T-helper 2 cell treated with Interferon-gamma antibody and Interleukin-4, amounts not matched to agents 100 ng/mL and 5 ng/mL, for 36 hours (primary cell): ENCODE results near the gene PDCD5. TPM values are rescaled to one million over a fixed set of nuclear protein-coding genes. Genes with fewer than 3 reads are reported as not detected.

Experiments used
- intact Hi-C: fragments of 100-400 bp; cut with micrococcal nuclease; formaldehyde crosslinking; loops from one replicate; pipeline ENCODE4 v1.15.1; 2023
- total RNA-seq: library from RNA; stranded (reverse); gene quantifications from 2 replicates; pipeline ENCODE4 v1.2.3, GENCODE V29; 2022

The PDCD5 gene
- total RNA-seq, 1 donor from 2014 or later, result 104 TPM

DNA sequence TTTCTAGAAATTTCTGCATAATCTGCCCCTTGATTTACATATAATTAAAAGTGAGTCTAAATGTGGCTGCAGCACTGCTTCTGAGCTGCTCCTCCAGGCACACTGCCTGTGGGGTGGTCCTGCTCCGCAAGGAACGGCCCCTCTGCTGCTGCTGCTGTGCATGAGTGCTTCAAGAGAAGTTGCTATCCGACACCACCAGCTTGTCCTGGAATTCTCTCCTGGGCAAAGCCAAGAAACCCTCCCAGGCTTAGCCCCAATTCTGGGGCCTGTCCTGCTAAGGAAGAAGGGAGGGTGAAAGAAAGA, 7.5 kb upstream of the PDCD5 start:
- intact Hi-C loops, result loop anchor here (10.0 kb wide), 1 partner anchor 109 kb away; no protein-coding TSS in a partner anchor

DNA sequence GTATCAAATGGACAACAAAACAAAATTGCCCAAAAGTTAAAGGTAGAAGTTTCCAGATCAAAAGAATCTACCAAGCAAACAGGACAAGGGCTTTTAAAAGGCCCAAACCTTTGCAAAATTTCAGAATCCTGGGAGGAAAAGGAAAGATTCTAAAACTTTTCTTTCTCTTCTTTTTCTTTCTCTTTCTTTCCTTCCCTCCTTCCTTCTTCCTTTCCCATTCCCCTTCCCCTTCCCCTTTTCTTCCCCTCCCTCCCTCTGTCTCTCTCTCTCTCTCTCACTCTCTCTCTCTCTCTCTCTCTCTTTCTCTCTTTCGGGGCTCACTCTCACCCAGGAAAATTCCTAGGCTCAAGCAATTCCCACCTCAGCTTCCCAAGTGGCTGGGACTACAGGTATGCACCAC, 4.2 kb upstream of the PDCD5 start:
- intact Hi-C loops, result loop anchor here (10.0 kb wide), 1 partner anchor 112 kb away; no protein-coding TSS in a partner anchor

DNA sequence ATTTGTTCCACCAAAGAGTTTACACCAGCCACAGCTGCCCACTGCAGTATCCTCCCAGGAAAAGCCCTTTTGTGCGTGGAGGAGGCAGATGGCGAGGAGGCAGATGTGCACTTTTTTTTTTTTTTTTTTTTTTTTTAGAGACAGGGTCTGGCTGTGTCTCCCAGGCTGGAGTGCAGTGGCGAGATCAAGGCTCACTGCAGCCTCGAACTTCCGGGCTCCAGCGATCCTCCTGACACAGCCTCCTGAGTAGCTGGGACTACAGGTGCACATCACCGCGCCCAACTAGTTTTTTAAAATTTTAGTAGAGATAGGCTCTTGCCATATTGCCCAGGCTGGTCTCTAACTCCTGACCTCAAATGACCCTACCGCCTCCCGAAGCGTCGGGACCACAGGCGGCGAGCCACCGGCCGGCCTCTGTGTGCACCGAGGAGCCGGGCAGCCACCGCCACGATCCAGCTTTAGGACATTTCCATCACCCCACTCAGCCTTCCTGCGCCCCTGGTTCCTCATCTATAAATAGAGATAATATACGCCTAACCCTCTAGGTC, 563 bp upstream of the PDCD5 start:
- intact Hi-C loops, result loop anchor here (2.0 to 10.0 kb wide), 5 partner anchors 112 to 792 kb away; partner anchors contain the start of genes CEBPG, FAAP24 and NUDT19

DNA sequence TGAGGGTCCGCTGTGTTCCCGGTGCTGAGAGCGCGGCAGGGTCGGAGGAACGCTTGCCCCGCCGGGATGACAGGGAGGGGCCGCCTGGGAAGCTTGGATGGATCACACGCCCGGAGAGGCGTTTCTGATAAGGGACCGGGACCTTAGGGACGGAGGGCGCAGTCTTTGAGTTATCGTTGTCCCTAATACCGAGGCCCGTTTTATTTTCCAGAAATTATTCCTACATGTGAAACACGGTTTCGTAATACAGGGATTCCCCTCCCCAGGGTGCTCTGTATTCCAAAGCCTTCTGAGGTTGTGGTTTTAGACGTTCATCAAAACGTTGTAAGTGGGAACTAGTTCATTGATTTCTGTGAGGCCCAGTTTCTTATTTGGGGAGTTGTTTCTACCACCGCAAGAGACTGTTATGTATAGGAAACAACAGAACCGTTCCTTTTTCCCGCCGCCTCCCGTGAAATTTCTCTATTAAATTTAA, 752 bp downstream of the PDCD5 start:
- intact Hi-C loops, result loop anchor here (1.0 to 10.0 kb wide), 7 partner anchors 94 to 791 kb away; partner anchors contain the start of genes ANKRD27, CEBPG, DPY19L3 and FAAP24

DNA sequence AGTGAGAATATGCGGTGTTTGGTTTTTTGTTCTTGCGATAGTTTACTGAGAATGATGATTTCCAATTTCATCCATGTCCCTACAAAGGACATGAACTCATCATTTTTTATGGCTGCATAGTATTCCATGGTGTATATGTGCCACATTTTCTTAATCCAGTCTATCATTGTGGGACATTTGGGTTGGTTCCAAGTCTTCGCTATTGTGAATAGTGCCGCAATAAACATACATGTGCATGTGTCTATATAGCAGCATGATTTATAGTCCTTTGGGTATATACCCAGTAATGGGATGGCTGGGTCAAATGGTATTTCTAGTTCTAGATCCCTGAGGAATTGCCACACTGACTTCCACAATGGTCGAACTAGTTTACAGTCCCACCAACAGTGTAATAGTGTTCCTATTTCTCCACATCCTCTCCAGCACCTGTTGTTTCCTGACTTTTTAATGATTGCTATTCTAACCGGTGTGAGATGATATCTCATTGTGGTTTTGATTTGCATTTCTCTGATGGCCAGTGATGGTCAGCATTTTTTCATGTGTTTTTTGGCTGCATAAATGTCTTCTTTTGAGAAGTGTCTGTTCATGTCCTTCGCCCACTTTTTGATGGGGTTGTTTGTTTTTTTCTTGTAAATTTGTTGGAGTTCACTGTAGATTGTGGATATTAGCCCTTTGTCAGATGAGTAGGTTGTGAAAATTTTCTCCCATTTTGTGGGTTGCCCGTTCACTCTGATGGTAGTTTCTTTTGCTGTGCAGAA, 6.9 kb downstream of the PDCD5 start:
- intact Hi-C loops, result loop anchor here (10.0 kb wide), 1 partner anchor 587 kb away; no protein-coding TSS in a partner anchor

DNA sequence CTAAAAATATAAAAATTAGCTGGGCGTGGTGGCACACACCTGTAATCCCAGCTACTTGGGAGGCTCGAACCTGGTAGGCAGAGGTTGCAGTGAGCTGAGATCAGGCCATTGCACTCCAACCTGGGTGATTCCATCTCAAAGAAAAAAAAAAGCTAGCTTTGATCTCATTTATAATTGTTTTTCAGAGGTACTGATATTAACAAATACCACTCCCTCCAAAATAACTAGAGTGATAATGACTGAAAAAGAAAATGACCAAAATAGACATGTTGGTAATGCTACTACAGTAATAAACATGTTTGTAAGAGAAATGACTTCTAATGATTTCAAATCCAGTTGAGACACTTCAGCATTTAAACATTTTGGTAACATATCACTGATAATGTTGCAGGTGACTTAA, 13.0 kb downstream of the PDCD5 start:
- intact Hi-C loops, result no loop called here

DNA sequence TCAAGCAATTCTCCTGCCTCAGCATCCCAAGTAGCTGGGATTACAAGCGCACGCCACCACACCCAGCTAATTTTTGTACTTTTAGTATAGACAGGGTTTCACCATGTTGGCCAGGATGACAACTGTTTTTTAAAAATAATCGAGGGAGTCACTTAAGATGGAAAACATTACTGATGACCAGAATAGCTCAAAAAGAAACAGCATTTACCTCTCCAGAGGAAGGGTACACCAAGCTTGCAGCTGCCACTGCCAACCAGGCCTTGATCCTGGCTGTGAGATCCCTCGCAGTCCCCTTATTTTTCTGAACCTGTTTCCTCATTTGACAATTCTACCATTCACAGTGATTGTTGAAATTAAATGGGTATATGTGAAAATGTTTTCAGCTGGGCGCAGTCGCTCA, 14.5 kb downstream of the PDCD5 start:
- intact Hi-C loops, result no loop called here

DNA sequence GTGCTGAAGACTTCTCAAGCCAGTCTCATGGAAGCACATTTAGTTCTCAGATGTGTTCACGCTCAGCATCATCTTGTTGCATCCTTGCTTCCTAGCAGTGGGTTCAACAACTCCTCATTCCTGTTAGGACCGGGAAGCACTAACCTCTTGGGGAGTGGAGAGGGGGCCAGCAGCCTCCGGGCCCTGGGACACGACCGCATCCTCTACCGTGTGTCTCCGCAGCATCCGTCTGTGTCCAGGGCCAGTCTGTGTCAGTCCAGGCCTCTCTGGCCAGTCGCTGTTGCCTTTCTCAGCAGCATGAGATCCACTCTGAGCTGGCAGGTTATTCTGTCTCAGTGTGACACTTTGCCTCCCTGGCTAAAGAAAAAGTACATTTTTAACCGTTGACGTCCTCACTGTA, 17.0 kb downstream of the PDCD5 start:
- intact Hi-C loops, result no loop called here

DNA sequence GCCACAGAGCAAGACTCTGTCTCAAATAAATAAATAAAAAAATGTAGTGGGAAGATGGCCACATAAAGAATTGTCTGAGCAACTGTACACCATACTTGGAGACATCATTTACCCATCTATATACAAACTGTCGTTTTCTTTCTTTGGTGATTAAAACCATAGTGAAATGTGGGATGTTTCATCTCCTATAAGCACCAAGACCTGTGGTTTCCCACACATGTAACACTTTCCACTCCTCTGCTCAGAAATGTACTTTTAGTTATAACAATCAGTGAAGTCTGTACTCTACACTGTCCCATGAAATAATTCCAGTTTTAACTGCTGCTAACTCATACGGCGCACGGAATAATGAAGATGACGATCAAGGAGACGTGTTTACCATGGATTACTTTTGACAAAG, 18.3 kb downstream of the PDCD5 start:
- intact Hi-C loops, result no loop called here

DNA sequence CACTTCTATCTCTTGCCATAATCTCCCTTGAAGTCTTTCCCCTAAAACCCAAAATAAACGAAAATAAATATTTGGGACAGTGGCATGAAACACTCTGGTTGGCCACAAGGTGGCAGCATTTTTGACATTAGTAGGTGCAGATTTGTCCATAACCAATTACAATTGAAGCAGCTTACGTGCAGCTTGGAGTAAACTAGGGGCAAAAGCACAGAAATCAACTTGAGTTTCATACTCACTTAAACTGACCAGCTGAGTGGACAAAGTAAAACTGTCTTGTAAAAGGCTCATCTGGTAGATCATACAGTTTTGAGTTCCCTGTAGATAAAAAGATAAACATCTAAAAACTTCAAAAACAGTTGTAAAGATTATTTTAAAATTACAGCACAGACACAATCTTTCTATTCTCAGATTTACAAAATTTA, 18.8 kb downstream of the PDCD5 start:
- intact Hi-C loops, result no loop called here

DNA sequence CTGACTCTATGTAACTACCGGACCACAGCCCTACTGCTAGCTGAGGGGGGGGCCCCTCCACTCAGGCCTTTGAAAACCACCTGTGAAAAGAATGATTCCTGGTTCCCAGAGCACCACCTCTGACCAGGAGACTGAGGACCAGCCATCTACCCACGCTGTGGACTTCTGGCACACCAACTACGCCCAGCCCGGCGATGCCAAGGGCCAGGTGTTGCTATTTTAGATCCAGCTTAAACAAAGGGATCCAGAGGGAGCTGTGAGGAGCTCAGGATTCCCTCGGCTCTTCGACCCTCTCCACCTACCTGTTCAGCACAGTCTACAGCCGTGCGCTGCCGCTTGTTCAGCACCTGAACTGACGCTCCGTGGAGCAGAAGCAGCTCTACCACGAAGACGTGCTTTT, 23.0 kb downstream of the PDCD5 start:
- intact Hi-C loops, result no loop called here

DNA sequence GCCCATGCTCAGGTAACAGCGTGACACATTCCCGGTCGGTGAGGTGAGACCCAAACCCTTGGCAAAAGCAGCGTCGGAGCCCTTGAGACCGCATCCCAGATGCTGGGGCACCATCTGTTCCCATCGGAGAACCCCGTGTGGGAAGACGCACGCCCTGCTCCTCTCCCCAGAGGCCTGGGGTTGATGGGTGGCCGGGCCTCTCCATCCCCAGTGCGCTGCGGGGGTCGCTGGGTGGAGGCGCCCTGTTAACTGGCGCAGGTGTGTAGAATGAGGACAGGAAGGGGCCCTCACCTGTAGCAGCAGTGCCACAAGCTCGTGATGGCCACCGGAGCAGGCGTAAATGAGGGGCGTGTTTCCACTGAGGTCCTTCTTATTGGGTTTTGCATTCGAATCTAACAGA, 24.6 kb downstream of the PDCD5 start:
- intact Hi-C loops, result no loop called here

DNA sequence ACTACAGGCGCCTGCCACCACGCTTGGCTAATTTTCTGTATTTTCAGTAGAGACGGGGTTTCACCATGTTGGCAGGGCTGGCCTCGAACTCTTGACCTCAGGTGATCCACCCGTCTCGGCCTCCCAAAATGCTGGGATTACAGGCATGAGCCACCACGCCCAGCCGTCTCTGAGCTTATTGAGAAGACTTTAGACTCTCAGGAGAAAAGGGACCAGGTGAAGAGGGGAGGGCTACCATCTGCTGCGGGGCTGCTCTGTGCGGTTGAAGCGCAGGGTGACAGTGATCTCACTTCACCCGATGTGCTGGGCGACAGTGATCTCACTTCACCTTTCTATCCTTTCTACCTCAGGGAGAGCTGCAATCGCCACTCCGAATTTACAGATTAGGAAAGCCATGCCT, 25.3 kb downstream of the PDCD5 start:
- intact Hi-C loops, result no loop called here

DNA sequence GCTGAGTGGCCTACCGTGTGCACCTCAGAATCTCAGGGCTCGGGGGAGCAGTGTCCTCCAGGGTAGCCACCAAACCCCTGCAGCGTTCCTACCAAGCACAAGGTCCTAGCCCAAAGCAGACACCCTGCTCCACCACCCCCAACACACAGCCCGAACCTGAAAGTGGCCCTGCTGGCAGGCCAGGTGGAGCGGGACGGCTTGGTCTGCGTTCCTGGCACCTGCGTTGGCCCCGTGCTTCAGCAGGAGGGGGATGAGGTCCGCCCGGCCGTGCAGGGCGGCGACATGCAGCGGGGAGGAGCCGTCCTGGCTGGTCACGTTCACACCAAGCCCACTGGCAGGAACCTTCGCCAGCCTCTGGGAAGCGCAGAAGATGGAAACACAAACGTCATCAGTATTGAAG, 26.5 kb downstream of the PDCD5 start:
- intact Hi-C loops, result no loop called here

DNA sequence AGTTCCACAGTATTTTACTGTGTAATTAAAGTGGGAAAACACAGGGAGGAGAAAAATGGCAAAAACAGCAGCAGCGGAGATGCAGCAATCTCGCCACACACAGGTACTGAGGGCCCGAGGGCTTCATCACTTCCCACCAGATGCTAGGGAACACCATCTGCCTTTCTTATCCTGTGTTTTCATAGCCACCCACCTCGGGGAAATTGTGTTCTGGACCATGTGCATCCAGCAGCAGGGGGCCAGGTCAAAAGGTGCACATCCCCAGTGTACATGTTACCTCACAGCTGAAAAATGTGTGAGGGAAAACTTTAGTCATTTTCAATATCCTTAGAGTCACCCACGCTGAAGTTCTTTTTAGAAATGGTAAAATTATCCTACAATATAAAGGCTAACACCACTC, 30.2 kb downstream of the PDCD5 start:
- intact Hi-C loops, result no loop called here

DNA sequence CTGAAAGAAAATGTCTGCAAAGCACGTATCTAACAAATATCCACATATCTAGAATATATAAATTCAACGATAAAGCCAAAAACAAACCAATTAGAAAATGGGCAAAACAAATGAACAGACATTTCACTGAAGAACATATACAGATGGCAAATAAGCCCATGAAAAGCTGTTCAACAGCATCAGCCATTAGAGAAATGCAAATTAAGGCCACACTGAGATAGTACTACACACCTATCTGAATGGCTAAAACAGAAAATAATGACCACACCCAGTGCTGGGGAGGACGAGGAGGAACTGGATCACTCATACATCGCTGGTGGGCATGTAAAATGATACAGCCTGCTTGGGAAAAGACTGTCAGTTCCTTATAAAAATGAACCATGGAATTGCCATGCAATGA, 32.0 kb downstream of the PDCD5 start:
- intact Hi-C loops, result no loop called here

DNA sequence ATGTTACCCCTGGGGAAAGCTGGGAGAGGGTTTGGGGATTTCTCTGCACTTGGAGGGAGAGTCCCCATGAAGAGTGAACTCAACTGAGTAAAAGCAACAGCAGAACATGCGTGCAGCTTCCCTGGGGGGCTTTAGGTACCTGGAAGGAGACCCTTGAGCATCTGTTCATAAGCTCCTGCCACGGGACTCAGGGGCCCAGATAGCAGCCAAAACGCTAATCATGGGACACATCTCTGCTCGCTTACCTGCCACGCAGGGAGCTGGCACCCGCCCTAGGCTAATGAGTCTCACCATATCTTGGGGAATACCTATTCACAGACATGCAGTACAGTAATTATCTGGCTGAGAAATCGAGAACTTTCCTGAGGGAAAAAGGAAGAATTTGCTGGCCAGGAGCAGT, 33.9 kb downstream of the PDCD5 start:
- intact Hi-C loops, result no loop called here

DNA sequence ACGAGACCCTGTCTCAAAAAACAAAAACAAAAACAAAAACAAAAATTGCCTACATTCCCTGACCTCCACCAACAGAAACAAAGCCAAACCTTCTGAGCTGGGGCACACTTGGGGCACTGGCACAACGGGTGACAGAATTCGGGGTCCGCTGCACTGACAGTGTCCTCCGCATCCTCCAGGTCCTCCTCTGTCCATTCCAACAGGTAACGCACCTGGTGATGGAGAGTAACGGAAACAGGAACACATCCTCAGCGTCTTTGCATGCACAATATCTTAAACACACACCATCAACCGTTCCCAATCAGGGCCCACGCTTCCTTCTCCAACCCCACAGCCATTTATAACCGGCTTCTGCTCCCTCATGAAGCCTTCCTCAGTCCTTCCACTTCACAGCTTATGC, 34.6 kb downstream of the PDCD5 start:
- intact Hi-C loops, result no loop called here

DNA sequence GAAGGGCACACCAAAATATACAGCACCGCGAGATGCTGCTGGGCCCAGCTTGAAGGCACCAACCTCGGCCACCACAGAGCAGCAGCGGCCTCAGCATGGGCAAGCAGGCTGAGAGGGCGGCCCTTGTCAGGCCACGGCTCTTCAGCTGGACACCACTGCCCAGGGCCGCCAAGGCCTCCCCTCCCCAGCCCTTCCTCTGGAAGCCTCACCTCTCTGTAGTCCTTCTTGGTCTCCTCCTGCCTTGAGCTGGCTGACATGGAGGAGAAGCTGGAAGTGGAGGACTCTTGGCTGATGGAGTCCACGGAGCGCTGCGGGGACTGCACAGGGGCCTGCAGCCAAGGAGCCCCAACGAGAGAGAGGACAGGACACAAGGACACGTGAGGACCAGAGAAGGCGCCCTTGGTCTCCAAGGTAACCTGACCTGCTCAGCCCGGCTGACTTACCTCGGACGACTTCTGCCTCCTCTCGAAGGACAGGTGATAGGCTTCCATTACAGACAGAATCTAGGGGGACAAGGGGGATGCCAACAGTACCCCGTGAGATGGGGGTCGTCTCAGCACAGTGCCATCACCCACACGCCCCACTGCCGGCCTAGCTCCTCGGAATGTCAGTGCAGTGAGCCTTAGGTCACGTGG, 38.2 kb downstream of the PDCD5 start:
- intact Hi-C loops, result no loop called here

DNA sequence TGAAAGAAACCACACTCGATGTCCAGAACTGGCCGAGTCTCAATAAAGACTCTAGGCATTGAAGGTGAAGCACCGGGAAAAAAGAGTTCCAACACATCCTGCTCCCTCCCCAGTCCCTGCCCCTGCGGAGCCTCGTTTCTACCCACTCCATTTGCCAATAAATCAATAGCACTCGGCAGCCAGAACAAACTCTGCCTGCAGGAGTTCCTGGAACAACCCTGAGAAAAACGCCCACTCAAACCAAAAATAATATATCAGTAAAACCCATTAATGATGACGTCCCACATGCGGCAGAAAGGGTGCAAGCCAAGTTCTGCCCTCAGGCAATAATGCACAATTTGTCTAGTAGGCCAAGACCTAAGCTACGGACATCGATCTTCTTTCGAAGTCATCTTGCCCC, 41.0 kb downstream of the PDCD5 start:
- intact Hi-C loops, result no loop called here

DNA sequence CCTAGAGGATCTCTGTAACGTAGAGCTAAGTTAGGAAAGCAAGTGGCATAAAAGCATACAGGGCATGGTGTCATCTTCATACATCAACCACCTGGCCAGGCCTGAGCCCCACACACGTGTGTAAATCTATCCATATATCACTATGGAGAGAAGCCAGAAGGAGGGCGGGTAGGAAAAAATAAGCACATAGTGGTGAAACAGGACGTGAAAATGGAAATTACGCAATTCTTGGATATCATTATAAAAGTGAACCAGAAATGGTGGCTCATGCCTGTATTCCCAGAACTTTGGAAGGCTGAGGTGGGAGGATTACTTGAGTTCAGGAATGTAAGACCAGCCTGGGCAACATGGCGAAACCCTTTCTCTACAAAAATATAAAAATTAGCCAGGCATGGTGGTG, 43.4 kb downstream of the PDCD5 start:
- intact Hi-C loops, result no loop called here

DNA sequence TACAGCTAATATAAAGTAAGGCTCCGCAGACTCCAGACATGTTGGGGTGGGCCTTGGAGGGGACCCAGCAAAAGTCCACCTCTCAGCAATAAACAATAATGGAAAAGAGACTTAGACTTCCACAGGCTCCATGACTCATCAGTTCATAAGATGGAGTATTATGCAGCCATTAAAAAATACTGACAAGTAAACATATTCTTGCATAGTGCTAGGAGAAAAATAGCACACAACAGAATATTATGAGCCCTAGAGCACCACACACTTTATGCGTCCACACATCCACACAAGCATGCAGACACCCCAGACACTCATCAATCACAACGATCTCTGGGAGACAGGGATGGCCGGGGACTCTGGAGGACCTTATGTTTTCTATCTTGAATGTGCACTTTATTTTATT, 46.0 kb downstream of the PDCD5 start:
- intact Hi-C loops, result no loop called here
